Measurements from ENCODE around the gene COQ4.

DNA sequence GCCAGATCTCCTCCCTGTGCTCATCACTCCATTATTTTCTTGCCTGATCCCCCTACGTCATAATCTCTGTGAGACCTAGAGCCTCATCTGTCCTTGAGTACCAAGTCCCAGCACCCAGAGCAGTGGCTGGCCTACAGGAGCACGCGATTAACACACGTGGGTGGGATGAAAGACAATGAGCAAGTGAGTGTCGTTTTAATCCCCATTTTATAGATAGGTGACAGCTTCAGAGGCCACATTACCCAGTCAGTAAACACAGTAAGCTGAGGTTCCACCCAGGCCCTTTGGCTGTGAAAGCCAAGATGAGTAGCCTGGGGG lies 17.7 kb upstream of the COQ4 start:
- TF ChIP-seq YY1 (IDR thresholded peaks at IDR 0.05) (no peak), CTCF (IDR thresholded peaks at IDR 0.05; ENCODE audit: low read depth, low read length, missing input control) (no peak), GABPA (IDR thresholded peaks at IDR 0.05 in 1 of 2, conservative IDR thresholded peaks at IDR 0.05 in 1 of 2) (no peak), TAF1 (conservative IDR thresholded peaks at IDR 0.05) (no peak)
- TF ChIP-seq, protein P1, sequence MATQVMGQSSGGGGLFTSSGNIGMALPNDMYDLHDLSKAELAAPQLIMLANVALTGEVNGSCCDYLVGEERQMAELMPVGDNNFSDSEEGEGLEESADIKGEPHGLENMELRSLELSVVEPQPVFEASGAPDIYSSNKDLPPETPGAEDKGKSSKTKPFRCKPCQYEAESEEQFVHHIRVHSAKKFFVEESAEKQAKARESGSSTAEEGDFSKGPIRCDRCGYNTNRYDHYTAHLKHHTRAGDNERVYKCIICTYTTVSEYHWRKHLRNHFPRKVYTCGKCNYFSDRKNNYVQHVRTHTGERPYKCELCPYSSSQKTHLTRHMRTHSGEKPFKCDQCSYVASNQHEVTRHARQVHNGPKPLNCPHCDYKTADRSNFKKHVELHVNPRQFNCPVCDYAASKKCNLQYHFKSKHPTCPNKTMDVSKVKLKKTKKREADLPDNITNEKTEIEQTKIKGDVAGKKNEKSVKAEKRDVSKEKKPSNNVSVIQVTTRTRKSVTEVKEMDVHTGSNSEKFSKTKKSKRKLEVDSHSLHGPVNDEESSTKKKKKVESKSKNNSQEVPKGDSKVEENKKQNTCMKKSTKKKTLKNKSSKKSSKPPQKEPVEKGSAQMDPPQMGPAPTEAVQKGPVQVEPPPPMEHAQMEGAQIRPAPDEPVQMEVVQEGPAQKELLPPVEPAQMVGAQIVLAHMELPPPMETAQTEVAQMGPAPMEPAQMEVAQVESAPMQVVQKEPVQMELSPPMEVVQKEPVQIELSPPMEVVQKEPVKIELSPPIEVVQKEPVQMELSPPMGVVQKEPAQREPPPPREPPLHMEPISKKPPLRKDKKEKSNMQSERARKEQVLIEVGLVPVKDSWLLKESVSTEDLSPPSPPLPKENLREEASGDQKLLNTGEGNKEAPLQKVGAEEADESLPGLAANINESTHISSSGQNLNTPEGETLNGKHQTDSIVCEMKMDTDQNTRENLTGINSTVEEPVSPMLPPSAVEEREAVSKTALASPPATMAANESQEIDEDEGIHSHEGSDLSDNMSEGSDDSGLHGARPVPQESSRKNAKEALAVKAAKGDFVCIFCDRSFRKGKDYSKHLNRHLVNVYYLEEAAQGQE (IDR thresholded peaks at IDR 0.05) = no peak
